Hippocampal formation (tissue), 2 donors: Measurements from ENCODE around the gene CDK17.

Experiments
- DNase-seq, 2 donors: peaks; one replicate each; lab custom pipeline; 2025; lab: John Stamatoyannopoulos, UW

Gene CDK17

GRCh38 chr12:96238336-96239047, 161.7 kb downstream of the CDK17 start:
- no peak for DNase-seq

GRCh38 chr12:96237465-96238077, 162.7 kb downstream of the CDK17 start:
- DNase-seq: no peak

DNA sequence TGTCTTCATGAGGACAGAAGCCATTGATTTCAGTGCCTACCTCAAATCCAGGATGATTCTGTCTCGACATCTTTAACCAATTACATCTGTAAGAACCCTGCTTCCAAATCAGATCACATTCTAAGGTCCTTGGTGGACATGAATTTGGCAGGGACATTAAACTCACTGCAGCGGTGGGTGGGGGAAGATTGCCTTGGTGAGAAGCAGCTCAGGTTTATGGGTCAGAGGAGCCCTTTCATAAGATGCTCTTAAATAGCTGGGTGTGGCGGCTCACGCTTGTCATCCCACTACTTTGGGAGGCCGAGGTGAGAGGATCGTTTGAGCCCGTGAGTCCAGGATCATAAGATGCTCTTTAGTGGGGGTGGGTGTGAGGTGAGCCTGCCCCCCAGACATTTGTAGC, 163.2 kb downstream of the CDK17 start:
- no peak for DNase-seq

- DNase-seq: no peak
These were observed 163.9 kb downstream of the CDK17 start for GRCh38 chr12:96236221-96236822.

GRCh38 chr12:96235484-96235826, 164.8 kb downstream of the CDK17 start:
- no peak for DNase-seq

DNA sequence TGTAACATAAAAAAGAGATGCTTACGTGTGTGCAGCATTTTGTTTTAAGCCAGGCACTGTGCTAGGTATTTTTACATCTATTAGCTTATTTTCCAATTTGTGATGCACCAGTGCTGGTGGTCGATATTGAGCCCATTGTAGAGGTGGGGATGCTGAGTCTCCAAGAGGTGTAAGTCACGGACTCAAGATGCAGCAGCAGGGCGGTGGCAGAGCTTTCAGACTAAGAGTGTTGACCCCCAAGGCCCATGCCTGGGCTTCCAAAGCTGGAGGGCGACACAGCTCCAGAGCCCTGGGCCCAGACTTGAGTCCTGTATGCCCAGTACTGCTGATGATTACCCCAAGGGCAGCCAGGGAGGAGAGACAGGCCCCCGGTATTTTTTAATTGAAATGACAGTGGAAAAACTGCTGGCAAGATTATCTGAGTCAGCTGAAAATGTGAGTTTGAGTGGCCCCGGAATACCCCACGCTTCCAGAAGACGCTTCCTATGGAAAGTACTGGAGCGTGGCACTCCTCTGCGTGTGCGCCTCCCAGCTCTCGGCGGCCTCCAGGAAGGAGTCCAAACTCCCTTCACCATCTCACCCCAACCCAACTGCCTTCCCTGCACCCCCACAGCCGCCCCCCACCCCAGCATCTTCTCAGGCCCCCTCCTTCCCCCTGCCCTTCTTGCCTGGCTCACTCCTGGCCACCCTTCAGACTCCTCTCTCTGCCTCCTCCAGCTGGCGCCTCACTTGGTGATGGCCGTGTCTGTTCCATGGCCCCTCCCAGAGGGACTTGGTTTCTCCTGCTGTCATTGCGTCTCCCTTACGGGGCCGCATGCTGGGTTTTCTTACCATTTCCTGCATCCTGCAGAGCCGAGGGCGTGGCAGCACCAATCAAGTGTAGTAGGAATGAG, 165.4 kb downstream of the CDK17 start:
- DNase-seq: no peak

DNA sequence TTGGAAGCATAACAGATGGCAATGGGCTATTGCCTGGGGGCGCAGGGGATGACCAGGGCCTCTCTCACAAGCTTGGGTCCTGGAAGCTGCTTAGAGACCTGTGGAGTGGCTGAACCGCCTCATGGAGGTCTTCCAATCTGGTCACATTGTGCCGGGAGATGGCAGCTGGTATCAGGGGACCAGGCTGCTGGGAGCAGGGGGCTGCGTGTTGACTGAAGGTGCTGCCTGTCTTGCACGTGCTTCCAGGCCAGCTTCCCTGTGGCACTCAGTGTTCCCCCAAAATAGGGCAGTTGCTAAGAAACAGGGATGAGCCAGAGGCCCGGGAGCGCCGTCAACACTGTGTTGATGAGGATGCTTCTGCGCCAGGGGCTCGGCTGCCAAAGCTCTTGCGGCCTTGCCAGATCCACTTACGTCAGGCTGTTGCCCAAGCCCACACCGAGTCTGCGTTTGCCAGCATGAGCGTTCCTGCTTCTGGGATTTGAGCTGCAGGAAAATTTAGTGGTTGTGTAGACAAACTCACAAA, 166.2 kb downstream of the CDK17 start:
- DNase-seq: peak; percentile 87 to 95

DNA sequence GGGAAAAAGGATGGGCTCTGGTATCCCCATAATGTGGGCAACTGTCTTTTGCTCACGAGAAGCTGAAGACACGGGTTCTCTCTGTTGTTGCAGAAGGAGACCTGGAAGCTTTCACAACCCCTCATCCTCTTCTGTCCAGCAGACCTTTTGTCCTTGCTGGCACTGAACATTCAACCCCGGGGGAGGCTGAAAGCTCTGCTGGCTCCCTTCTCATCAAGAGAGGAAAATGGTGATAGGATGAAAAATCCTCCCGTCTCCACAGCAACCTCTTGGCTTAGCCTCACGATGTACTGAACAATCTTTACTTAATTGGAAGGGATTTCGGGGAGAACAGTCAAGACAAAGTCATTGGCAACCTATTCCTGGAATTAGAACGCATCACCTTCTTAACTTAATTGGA, 167.1 kb downstream of the CDK17 start:
- DNase-seq: peak in 1 of 2 donors; percentile 47

GRCh38 chr12:96230646-96231045, 169.6 kb downstream of the CDK17 start:
- DNase-seq: no peak

DNA sequence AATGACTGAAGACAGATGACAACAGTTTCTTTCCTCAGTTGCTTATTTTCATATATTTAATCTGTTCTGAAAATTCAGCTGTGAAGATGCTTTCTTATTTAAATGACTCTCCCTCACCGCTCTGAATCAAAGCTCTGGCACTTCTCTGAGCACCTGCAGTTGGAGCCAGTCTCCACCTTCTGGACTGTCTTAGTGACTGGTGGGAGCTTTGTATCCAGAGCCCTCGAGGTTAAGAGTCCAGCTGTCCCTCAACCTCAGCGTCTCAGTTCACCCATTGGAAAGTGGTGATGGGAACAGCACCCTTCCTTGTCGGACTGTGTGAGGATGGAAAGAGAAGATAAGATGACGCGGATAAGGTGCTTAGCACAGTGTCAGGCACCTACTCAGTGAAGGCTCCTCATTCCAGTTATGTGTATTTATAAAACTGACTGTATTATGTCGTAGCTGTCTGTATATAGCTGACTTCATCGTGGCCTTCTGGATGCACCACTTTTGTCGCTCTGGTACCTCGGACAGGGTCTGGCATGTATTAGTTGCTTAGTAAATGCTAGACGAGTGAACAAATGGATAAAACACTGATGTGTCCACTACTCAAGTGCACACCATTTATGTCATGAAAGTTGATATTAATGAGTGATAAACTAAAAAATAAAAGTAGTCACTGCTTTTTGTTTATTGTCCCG, 171.5 kb downstream of the CDK17 start:
- DNase-seq: no peak
